ENCODE results near the gene EIF4G3.
"Not testable (repeated sequence)": the region's sequence is repeated elsewhere in the genome, so short reads cannot be mapped to it uniquely, and the experiment has no call there.

EIF4G3 gene

DNA sequence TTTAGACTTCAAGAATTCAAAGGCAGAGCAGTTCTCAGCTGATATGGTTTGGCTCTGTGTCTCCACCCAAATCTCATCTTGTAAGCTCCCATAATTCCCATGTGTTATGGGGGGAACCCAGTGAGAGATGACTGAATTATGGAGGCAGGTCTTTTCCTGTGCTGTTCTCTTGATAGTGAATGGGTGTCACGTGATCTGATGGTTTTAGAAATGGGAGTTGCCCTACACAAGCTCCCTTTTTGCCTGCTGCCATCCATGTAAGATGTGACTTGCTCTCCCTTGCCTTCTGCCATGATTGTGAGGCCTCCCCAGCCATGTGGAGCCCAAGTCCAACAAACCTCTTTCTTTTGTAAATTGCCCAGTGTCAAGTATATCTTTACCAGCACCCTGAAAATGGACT lies 146.5 kb downstream of the EIF4G3 start:
- Histone ChIP-seq H3K27me3 (ENCODE audit: insufficient read depth, low read depth) (no peaks in the 10 kb centered on the region), H3K36me3 (ENCODE audit: insufficient read depth) (no peaks in the 10 kb centered on the region), H3K27ac (no peak overlapping the region), H3K9ac (no peak overlapping the region), H3K4me3 (IDR thresholded peaks at IDR 0.05; ENCODE audit: insufficient read depth, low read depth, low read length) (no peak overlapping the region), H3K4me1 (ENCODE audit: low read depth, poor library complexity, severe bottlenecking) (no peaks in the 10 kb centered on the region), H3K79me2 (ENCODE audit: insufficient read depth, low read depth) (0 out of 2 replicates have a peak, but pooled peaks cover 9% of the 10 kb centered on the region), H2AFZ (ENCODE audit: low read depth) (no peak overlapping the region), H3K4me2 (no peak overlapping the region), H4K20me1 (ENCODE audit: insufficient read depth) (no peaks in the 10 kb centered on the region)
- TF ChIP-seq, protein P1, sequence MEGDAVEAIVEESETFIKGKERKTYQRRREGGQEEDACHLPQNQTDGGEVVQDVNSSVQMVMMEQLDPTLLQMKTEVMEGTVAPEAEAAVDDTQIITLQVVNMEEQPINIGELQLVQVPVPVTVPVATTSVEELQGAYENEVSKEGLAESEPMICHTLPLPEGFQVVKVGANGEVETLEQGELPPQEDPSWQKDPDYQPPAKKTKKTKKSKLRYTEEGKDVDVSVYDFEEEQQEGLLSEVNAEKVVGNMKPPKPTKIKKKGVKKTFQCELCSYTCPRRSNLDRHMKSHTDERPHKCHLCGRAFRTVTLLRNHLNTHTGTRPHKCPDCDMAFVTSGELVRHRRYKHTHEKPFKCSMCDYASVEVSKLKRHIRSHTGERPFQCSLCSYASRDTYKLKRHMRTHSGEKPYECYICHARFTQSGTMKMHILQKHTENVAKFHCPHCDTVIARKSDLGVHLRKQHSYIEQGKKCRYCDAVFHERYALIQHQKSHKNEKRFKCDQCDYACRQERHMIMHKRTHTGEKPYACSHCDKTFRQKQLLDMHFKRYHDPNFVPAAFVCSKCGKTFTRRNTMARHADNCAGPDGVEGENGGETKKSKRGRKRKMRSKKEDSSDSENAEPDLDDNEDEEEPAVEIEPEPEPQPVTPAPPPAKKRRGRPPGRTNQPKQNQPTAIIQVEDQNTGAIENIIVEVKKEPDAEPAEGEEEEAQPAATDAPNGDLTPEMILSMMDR (conservative IDR thresholded peaks at IDR 0.05; ENCODE audit: low read depth, low read length): no peak

GRCh38 chr1:21028520-21029145 lies 148.1 kb downstream of the EIF4G3 start:
- H4K20me1 ChIP-seq (ENCODE audit: insufficient read depth): no peaks in the 10 kb centered on the region
- H3K27ac ChIP-seq: no peak overlapping the region
- H3K36me3 ChIP-seq (ENCODE audit: insufficient read depth): no peaks in the 10 kb centered on the region
- no peak overlapping the region for H3K4me2 ChIP-seq
- H3K4me3 ChIP-seq (IDR thresholded peaks at IDR 0.05; ENCODE audit: insufficient read depth, low read depth, low read length): no peak overlapping the region
- TF ChIP-seq, protein P1 (conservative IDR thresholded peaks at IDR 0.05; ENCODE audit: low read depth, low read length): no peak
- H3K79me2 ChIP-seq (ENCODE audit: insufficient read depth, low read depth): 0 out of 2 replicates have a peak, but pooled peaks cover 9% of the 10 kb centered on the region
- H3K4me1 ChIP-seq (ENCODE audit: low read depth, poor library complexity, severe bottlenecking): no peaks in the 10 kb centered on the region
- H2AFZ ChIP-seq (ENCODE audit: low read depth): no peak overlapping the region
- H3K9ac ChIP-seq: no peak overlapping the region
- H3K27me3 ChIP-seq (ENCODE audit: insufficient read depth, low read depth): no peaks in the 10 kb centered on the region

GRCh38 chr1:21027805-21028204 lies 148.9 kb downstream of the EIF4G3 start:
- no peak overlapping the region for H3K4me2 ChIP-seq
- 0 out of 2 replicates have a peak, but pooled peaks cover 9% of the 10 kb centered on the region for H3K79me2 ChIP-seq (ENCODE audit: insufficient read depth, low read depth)
- H3K36me3 ChIP-seq (ENCODE audit: insufficient read depth): no peaks in the 10 kb centered on the region
- H3K4me3 ChIP-seq (IDR thresholded peaks at IDR 0.05; ENCODE audit: insufficient read depth, low read depth, low read length): no peak overlapping the region
- no peak overlapping the region for H2AFZ ChIP-seq (ENCODE audit: low read depth)
- TF ChIP-seq, protein P1 (conservative IDR thresholded peaks at IDR 0.05; ENCODE audit: low read depth, low read length): no peak
- no peaks in the 10 kb centered on the region for H3K27me3 ChIP-seq (ENCODE audit: insufficient read depth, low read depth)
- no peaks in the 10 kb centered on the region for H4K20me1 ChIP-seq (ENCODE audit: insufficient read depth)
- no peak overlapping the region for H3K27ac ChIP-seq
- H3K9ac ChIP-seq: no peak overlapping the region
- H3K4me1 ChIP-seq (ENCODE audit: low read depth, poor library complexity, severe bottlenecking): peaks cover 1% of the 10 kb centered on the region

- H4K20me1 ChIP-seq (ENCODE audit: insufficient read depth): no peaks in the 10 kb centered on the region
- no peak overlapping the region for H3K9ac ChIP-seq
- no peak overlapping the region for H3K4me2 ChIP-seq
- H2AFZ ChIP-seq (ENCODE audit: low read depth): no peak overlapping the region
- H3K79me2 ChIP-seq (ENCODE audit: insufficient read depth, low read depth): peaks cover 25% of the 10 kb centered on the region; the same call in 1 of the 2 replicates
- no peak overlapping the region for H3K27ac ChIP-seq
- TF ChIP-seq, protein P1 (conservative IDR thresholded peaks at IDR 0.05; ENCODE audit: low read depth, low read length): no peak
- H3K4me3 ChIP-seq (IDR thresholded peaks at IDR 0.05; ENCODE audit: insufficient read depth, low read depth, low read length): no peak overlapping the region
- H3K36me3 ChIP-seq (ENCODE audit: insufficient read depth): no peaks in the 10 kb centered on the region
- no peaks in the 10 kb centered on the region for H3K27me3 ChIP-seq (ENCODE audit: insufficient read depth, low read depth)
- peaks cover 23% of the 10 kb centered on the region for H3K4me1 ChIP-seq (ENCODE audit: low read depth, poor library complexity, severe bottlenecking)
Measured at GRCh38 chr1:21024918-21025317, 151.8 kb downstream of the EIF4G3 start.

GRCh38 chr1:21024136-21024896 lies 152.4 kb downstream of the EIF4G3 start:
- peaks cover 23% of the 10 kb centered on the region for H3K4me1 ChIP-seq (ENCODE audit: low read depth, poor library complexity, severe bottlenecking)
- not testable (repeated sequence) for H2AFZ ChIP-seq (ENCODE audit: low read depth); H3K4me3 ChIP-seq (IDR thresholded peaks at IDR 0.05; ENCODE audit: insufficient read depth, low read depth, low read length); H4K20me1 ChIP-seq (ENCODE audit: insufficient read depth); H3K27ac ChIP-seq; H3K27me3 ChIP-seq (ENCODE audit: insufficient read depth, low read depth); H3K9ac ChIP-seq; H3K36me3 ChIP-seq (ENCODE audit: insufficient read depth); H3K4me2 ChIP-seq
- peaks cover 29% of the 10 kb centered on the region; the same call in 1 of the 2 replicates for H3K79me2 ChIP-seq (ENCODE audit: insufficient read depth, low read depth)
